Measurements from ENCODE around the gene GIPC1.
A peak's percentile ranks its signal among the peaks of the same experiment; 100 is the strongest.

Gene GIPC1

DNA sequence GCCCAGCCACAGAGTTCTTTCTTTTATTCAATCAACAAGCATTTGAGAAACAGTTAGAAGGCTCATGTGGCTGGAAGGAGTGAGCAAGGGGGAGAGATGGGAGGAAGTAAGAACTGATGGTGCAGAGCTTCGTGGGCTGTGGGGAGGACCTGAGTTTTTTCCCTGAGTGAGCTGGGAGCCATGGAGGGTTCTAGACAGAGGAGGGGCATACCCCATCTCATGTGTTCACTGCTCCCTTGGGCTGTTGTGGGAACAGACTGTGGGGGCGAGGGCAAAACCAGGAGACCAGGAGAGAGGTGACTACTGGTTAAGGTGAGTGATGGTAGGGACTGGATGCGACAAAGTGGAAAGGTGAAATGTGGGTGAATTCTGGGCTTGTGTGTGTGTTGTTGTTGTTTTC, 65.2 kb downstream of the GIPC1 start:
- ATAC-seq (replicated peaks; ENCODE audit: extremely low read depth, poor library complexity, severe bottlenecking) = no peak
- Mint-ChIP-seq H3K4me1 (peaks cover 16% of the 10 kb centered on the region), H3K27ac (ENCODE audit: low read depth) (peak overlapping the region; percentile 49), H3K36me3 (ENCODE audit: insufficient read depth) (peaks cover 5% of the 10 kb centered on the region), H3K4me3 (no peak overlapping the region), H3K9me3 (no peaks in the 10 kb centered on the region), H3K27me3 (no peaks in the 10 kb centered on the region)
- no peak for DNase-seq (ENCODE audit: low spot score in 2 of 2)

DNA sequence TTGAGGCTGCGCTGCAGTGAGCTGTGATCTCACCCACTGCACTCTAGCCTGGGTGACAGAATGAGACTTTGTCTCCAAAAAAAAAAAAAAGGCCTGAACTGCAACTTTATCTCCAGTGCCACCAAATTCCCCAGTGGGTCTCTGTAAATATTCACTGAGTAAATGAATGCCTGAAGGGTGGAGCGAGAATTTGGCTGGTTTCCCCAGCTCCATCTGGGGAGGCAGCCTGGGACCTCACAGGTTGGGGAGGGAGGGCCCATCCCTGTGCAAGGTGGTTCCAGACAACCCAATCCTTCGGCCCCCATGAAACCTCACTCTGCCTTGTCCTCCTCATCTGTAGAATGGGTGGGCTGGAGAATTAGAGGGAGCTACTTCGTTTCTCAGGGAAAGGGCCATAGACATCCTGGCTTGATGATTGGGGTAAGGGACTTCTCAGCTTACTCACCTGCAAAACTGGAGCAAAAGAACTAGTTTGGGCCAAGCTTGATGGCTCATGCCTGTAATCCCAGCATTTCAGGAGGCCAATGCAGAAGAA, 67.0 kb downstream of the GIPC1 start:
- ATAC-seq (replicated peaks; ENCODE audit: extremely low read depth, poor library complexity, severe bottlenecking) (no peak), DNase-seq (ENCODE audit: low spot score in 2 of 2) (no peak)
- H3K27me3 Mint-ChIP-seq = no peaks in the 10 kb centered on the region
- no peak overlapping the region for H3K27ac Mint-ChIP-seq (ENCODE audit: low read depth)
- H3K4me3 Mint-ChIP-seq = no peak overlapping the region
- peaks cover 1% of the 10 kb centered on the region for H3K36me3 Mint-ChIP-seq (ENCODE audit: insufficient read depth)
- no peaks in the 10 kb centered on the region for H3K9me3 Mint-ChIP-seq
- peaks cover 6% of the 10 kb centered on the region for H3K4me1 Mint-ChIP-seq

All from central memory CD8-positive, alpha-beta T cell (primary cell).